ENCODE results near the gene CFAP97D2.
"Not testable (repeated sequence)": the region's sequence is repeated elsewhere in the genome, so short reads cannot be mapped to it uniquely, and the experiment has no call there.

Gene CFAP97D2

DNA sequence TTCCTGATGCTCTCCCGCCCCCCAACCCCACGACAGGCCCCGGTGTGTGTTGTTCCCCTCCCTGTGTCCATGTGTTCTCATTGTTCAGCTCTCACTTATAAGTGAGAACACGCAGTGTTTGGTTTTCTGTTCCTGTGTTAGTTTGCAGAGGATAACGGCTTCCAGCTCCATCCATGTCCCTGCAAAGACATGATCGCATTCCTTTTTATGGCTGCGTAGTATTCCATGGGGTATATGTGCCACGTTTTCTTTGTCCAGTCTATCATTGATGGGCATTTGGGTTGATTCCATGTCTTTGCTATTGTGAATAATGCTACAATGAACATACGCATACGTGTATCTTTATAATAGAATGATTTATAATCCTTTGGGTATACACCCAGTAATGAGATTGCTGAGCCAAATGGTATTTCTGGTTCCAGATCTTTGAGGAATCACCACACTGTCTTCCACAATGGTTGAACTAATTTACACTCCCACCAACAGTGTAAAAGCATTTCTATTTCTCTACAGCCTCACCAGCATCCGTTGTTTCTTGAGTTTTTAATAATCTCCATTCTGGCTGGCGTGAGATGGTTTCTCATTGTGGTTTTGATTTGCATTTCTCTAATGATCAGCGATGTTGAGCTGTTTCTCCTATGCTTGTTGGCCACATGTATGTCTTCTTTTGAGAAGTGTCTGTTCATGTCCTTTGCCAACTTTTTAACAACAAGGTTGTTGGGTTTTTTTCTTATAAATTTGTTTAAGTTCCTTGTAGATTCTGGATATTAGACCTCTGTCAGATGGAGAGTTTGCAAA, 20.0 kb upstream of the CFAP97D2 start:
- DNase-seq (ENCODE audit: low read depth in 2 of 2) = not testable (repeated sequence)

DNA sequence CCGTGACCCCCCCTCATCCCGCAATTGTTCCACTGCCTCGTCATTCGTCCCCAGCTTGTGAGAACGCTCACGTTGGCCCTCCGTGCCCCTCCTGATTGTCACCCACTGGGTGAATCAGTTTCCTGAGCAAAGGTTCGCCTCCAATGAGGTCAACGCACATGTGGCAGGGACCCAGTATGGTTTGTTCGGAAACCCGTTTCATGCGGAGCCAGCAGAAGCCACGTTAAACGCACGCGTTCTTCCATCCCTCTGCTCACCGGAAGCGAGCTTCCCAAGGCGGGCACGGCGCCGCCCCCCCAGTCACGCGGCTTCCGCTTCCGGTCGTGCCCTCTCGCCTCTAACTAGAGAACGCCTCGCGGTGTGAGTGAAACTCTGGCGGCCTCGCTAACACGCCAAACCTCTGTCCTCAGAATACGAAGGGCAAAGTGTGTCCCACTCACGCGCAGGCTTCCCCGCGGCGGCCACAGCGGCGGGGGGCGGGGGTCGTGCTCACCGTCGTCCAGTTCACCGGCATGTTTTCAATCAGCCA, 18.0 kb upstream of the CFAP97D2 start:
- DNase-seq (ENCODE audit: low read depth in 2 of 2) = no peak

DNA sequence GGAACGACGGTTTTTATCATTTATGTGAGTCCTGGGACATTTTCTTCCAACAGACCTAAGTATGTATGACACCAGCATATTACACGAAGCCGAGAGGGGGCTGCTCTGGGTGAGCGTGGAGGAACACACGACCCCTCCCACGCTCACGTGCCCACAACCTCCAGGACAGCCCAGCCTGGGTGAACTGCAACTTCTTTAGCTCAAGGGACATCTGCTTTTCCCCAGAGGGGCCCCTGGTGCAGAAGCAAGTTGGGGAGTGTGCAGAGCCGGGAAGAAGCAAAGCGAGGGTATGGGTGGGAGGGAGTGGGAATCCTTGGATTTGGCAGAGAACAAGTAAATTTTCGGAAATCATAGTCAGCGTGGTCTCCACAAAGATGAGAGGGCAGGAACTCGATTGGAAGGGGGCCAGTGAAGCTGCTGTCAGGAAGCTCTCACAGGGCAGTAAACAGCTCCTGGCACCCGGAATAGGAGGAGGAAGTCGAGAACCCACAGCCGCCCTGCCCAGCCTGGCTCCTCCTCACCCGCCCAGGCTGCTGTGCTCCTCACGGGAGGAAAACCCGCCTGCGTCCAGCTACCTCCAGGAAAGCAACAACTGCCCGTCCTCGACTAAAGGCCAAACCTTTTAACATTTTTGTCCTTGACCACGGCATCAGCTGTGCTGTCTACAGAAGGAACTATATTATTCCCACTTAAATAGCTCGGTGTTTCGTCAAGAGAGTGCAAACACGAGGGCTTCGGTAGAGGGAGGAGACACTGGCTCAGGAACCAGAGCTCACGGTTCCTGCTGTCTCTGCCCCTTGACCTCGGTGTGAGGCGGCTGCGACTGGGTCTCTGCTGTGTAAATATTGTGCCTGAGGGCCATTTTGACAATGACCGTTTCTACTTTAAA, 17.2 kb upstream of the CFAP97D2 start:
- no peak for DNase-seq (ENCODE audit: low read depth in 2 of 2)

DNA sequence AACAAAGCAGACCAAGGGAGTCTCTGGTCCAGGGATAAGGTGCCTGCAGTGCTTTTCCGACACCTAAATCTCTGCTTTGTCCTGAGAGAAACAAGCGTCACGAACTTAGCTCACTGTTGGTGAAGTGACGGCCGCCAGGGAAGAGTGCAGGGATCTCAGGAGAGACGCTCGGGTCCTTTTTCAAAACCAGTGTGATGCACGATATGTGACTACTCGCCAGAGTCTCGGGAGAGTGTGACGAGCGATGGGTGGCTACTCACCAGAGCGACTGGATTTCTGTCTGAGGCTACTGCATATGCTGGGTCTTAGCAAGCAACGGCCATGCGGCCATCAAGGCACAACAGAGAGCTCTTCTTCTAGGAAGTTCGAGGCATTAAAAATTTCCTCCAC, 16.5 kb upstream of the CFAP97D2 start:
- DNase-seq (ENCODE audit: low read depth in 2 of 2) = no peak

DNA sequence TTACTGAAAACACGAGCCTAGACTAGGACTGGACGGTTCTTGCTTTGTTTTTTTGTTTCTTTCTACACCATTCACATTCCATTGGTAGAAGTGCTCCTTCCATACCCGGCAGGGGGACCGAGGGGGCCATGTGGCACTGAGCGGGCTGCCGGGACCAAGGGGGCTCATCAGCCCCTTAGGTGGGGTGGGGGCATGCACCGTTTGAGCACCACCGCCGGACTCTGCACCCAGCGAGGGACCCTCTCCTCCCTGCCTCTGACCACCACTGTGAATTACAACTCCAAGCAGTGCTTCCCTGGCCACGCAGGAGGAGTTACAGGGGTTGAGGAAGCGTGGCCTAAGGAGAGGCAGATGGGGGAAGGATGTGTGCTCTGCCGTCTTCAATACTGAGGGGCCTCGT, 15.0 kb upstream of the CFAP97D2 start:
- DNase-seq (ENCODE audit: low read depth in 2 of 2) = no peak

DNA sequence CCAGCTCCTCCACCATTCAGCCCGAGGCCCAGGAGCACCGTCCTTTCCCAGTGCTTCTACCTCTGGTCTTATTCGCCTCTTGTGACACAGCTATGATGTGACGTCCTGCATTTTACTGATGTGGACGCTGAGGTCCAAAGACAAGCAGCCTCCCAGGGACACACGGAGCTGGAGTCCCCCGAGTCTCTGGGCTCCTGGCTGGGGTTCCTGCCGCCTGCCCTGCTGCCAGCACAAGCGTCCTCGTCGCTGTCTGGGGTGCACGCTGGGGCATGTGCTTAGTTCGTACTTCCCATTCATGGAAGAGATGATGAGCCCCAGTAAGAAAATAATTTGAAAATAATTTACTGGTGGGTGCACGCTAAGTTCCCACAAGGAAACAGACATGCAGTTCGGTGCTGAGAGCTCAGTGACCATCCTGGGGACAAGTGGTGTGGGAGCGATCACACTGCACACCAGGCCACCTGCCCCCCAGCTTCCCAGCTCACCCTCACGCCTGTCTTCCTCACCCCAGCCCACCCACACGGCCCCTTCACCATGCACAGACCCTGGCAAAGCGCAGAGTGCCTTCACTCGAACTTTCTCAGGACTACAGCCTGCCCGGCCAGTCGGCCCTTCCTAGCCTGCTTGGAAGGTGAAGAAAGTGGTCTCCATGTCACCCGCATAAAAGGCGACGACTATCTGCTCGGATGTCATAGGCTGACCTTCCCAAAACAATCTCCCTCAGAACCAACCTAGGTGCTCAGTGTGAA, 14.2 kb upstream of the CFAP97D2 start:
- no peak for DNase-seq (ENCODE audit: low read depth in 2 of 2)

DNA sequence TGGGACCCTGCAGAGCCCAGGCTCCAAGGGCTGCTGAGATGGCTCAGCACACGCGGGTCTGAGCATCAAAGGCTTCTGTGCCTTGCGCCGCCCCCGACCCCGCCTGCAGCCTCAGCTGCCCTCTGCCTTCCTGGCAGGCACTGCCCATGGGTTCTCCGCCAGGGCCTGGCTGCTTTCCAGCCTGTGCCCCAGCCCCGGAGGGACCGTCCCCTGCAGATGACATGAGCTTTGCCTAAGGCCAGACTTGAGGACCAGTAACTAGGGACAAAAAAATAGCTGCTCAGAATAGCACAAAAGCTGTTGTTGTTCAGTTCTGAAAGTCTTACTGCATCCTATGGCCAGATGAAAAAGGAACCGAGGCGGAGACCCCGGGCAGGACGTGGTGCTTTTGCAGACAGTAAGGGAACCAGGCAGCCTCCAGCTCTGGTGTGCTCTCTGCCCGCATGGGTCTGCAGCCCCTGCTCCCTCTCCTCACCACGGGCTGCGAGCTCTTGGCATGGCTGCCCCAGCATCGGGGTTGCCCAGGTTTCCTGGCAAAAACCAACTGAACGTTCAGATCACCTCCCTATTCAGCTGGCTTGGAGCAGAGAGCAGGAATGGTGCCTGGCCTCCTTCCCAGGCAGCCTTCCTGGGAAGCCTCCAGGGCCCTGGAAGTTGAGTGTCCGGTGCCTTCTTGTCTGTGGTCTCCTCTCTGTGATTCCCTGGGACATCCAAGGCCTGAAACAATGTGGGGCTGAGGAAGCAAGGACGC, 12.5 kb upstream of the CFAP97D2 start:
- DNase-seq (ENCODE audit: low read depth in 2 of 2) = no peak

DNA sequence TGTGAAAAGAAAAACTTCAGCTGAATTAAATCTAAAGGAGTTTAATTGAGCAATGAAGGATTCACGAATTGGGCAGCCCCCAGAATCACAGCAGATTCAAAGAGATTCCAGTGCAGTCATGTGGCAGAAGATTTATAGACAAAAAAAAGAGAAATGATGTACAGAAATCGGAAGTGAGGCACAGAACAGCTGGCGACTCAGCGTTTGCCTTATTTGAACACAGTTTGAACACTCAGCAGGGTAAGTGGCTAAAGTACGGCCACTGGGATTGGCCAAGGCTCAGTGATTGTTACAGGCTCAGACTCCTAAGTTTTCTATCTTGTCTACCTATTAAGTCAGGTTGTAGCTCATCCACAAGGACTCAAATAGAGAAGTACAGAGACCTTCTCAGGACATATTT, 11.6 kb upstream of the CFAP97D2 start:
- DNase-seq (ENCODE audit: low read depth in 2 of 2) = no peak

DNA sequence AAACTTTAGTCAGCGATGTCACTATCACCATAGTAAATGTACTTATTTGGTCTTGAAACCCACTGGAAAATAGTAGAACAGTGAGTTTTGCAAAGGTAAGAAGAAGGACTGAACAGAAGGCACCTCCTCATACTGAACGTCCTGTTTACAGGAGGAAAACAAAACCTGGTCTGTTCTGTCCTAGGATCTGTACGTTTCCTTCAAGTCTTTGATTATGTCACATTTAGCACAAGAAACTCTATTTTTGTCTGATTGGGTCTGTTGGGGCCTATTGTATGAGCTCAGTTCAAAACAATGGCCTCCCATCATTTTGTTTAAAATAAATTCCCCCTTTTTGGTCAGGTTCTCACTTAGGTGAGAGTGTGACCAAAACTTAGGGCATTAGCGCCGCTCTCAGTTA, 11.2 kb upstream of the CFAP97D2 start:
- no peak for DNase-seq (ENCODE audit: low read depth in 2 of 2)

DNA sequence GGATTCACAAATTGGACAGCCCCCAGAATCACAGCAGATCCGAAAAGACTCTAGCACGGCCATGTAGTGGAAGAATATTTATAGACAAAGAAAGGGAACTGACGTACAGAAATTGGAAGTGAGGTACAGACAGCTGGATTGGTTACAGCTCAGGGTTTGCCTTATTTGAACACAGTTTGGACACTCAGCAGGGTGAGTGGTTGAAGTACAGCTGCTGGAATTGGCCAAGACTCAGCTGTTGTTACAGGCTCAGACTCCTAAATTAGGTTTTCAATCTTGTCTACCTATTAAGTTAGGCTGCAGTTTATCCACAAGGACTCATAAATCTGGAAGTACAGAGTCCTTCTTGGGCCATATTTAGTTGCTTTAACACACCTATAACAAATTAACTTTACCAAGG, 5.8 kb upstream of the CFAP97D2 start:
- no peak for DNase-seq (ENCODE audit: low read depth in 2 of 2)

DNA sequence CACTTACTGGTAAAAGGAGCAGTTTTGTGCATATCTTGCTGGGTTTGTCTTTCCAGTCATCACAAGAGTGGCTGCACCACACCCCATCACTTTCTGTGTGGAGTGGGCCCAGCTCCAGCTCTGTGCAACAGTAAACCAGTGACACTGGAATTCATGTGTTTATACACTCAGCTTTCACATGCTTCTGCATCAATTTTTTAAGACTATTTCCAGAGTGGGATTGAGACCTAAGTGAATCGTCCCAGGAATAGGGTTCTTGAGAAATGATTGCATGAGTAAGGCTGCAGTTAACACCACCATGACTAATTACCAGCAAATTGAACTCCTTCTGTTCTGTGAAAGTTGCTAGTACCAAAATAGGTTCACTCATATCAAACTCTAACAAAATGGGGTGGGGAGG, 5.3 kb upstream of the CFAP97D2 start:
- DNase-seq (ENCODE audit: low read depth in 2 of 2) = no peak

DNA sequence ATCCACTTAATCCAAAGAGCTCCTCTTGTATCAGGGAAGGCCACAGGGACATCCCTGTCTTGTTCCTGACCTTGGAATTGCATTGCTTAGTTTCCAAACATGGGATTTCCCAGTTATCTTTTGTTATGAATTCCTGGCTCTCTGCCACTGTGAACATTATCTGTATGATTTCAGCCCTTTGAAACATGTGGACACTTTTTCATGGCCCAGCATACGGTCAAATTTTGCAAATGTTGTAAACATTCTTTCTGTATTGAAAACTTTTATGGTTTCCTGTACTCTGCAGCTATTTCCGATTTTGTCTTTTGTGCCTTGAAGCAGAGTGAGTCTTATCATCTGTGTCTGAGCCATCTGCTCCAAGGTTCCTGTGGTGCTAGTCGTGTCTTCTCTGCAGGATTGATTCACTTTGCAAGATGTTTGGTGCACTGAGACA, 4.5 kb upstream of the CFAP97D2 start:
- no peak for DNase-seq (ENCODE audit: low read depth in 2 of 2)

DNA sequence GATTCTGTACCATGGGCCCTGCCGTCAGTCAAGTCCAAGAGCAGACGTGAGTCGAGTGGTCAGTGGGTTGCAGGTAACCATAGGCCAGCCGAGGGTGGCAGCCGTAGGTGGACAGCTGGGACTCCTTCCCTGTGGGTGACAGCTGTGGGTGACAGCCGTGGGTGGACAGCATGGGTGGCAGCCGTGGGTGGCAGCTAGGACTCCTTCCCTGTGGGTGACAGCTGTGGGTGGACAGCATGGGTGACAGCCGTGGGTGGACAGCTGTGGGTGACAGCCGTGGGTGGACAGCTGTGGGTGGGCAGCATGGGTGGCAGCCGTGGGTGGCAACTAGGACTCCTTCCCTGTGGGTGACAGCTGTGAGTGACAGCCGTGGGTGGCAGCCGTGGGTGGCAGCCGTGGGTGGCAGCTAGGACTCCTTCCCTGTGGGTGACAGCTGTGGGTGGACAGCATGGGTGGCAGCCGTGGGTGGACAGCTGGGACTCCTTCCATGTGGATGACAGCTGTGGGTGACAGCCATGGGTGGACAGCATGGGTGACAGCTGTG, 2.6 kb upstream of the CFAP97D2 start:
- DNase-seq (ENCODE audit: low read depth in 2 of 2) = not testable (repeated sequence)

DNA sequence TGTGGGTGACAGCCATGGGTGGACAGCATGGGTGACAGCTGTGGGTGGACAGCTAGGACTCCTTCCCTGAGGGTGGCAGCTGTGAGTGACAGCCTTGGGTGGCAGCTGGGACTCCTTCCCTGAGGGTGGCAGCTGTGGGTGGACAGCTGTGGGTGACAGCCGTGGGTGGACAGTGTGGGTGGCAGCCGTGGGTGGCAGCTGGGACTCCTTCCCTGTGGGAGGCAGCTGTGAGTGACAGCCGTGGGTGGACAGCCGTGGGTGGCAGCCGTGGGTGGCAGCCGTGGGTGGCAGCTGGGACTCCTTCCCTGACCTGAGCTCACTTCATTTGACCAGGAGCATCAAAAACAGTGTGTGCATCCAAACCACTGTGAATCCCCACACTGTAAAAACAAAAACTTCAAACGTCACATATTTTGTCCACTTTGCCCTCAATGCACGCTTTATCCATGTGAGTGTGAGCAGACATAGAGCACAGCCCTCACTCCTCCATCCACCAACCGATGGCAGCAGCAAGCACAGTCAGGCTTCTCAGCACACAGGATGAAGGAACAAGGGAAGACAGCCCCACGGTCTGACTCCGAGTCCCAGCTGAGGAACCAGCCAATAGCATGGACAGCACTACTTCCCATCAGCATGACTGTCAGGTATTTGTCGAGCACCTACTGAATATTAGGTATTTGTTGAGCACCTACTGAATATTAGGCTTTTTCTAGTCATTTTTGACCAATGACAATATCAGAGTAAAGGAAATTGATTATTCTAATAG, 1.6 kb upstream of the CFAP97D2 start:
- no peak for DNase-seq (ENCODE audit: low read depth in 2 of 2)

DNA sequence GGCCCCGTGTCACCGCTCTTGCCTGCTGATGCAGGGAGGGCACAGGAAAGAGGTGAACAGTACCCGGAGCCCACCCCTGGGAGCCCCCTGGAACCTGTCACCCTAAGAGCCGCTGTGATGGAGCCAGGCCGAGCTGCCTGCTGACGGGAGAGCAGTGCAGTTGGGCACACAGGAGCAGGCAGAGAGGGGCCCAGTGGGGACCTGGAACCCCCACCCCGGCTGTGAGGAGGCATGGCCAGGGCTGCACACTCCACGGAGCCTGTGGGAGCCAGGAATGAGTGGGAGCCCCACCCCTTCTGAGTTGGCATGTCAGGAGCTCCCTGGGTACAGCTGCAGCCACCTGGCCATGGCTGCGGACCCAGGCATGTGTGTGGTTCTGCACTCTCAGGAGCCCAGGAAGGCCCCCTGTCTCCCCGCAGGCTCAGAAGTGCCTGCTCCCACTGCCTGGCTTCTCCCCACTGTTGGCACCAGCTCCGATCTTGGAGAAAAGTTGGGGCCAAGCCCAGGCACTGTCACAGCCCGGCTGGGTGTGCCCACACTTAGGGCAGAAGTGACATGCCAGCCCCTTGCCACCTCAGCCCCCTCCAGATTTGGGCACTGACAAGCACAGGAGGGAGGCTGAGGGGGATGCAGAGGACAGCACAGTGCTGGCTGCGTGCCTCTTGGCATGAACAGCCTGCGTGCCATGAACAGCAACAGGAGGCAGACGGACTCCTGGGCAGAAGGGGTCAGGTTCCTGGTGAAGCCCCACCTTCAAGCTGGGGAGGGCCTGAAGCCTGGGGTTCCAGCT, 6.3 kb downstream of the CFAP97D2 start:
- DNase-seq (ENCODE audit: low read depth in 2 of 2) = no peak

DNA sequence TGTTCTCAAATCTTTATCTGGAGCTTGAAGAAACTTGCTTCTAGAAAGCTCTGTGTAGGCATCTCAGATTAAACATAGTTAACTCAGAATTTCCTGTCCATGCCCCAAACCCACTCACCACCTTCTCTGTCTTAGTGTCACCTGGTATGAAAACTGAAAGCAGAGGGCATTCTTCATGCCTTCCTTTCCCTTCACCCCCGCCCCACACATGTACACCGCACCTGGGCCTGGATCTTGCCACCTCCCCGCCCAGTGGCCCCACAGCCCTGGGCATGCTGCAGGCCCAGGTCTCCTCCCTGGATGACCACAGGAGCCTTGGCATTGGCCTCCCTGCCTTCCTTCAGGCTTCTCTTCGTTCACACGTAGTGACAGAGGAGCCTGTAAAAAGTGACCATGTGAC, 15.8 kb downstream of the CFAP97D2 start:
- no peak for DNase-seq (ENCODE audit: low read depth in 2 of 2)

DNA sequence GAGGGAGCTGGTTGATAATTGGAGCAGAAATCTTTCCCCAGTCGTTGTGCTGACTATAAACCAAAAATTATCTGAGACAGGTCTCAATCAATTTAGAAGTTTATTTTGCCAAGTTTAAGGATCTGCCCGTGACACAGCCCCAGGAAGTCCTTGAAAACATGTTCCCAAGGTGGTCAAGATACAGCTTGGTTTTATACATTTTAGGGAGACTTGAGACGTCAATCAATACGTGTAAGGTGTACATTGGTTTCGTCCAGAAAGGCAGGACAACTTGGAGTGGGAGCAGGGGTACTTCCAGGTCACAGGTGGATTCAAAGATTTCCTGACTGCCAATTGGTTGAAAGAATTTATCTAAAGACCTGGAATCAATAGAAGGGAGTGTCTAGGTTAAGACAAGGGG, 17.6 kb downstream of the CFAP97D2 start:
- no peak for DNase-seq (ENCODE audit: low read depth in 2 of 2)

DNA sequence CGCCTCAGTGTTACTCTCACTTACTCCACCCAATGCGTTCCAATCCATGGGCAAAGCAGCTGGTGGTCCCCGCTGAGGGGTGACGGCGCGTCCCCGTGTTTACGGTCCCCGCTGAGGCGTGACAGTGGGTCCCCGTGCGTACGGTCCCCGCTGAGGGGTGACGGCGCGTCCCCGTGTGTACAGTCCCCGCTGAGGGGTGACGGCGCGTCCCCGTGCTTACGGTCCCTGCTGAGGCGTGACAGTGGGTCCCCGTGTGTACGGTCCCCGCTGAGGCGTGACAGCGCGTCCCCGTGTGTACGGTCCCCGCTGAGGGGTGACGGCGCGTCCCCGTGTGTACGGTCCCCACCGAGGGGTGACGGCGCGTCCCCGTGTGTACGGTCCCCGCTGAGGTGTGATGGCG, 19.5 kb downstream of the CFAP97D2 start:
- no peak for DNase-seq (ENCODE audit: low read depth in 2 of 2)

DNA sequence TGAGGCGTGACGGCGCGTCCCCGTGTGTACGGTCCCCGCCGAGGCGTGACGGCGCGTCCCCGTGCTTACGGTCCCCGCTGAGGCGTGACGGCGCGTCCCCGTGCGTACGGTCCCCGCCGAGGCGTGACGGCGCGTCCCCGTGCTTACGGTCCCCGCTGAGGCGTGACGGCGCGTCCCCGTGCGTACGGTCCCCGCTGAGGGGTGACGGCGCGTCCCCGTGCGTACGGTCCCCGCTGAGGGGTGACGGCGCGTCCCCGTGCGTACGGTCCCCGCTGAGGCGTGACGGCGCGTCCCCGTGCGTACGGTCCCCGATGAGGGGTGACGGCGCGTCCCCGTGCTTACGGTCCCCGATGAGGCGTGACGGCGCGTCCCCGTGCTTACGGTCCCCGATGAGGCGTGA, 20.5 kb downstream of the CFAP97D2 start:
- not testable (repeated sequence) for DNase-seq (ENCODE audit: low read depth in 2 of 2)
